ENCODE results near the gene TENM4.

TENM4 gene

GRCh38 chr11:78954261-78954660 lies 486.6 kb downstream of the TENM4 start:
- no peak for DNase-seq

DNA sequence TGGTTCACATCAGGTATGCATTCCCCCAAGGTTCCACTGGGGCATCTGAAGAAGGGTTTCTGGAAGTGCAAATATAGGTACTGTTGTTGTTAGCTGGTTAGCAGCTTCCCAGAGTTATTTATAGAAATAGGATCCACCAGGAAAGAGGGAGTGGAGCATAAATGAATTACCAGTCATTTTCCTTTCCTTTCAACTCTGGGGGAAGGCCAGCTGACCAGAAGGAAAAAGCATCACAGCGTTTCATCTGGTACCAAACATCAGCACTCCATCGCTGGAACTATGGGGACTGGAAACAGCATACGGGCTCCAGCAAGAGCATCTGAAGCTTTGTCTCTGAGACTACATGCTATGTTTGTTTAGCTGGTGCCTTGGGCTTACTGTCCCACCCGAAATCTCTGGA lies 487.9 kb downstream of the TENM4 start:
- no peak for DNase-seq

- DNase-seq: no peak
Observed at GRCh38 chr11:78952175-78952574, 488.7 kb downstream of the TENM4 start.

- no peak for DNase-seq
Observed at GRCh38 chr11:78949976-78950690, 490.7 kb downstream of the TENM4 start.

DNA sequence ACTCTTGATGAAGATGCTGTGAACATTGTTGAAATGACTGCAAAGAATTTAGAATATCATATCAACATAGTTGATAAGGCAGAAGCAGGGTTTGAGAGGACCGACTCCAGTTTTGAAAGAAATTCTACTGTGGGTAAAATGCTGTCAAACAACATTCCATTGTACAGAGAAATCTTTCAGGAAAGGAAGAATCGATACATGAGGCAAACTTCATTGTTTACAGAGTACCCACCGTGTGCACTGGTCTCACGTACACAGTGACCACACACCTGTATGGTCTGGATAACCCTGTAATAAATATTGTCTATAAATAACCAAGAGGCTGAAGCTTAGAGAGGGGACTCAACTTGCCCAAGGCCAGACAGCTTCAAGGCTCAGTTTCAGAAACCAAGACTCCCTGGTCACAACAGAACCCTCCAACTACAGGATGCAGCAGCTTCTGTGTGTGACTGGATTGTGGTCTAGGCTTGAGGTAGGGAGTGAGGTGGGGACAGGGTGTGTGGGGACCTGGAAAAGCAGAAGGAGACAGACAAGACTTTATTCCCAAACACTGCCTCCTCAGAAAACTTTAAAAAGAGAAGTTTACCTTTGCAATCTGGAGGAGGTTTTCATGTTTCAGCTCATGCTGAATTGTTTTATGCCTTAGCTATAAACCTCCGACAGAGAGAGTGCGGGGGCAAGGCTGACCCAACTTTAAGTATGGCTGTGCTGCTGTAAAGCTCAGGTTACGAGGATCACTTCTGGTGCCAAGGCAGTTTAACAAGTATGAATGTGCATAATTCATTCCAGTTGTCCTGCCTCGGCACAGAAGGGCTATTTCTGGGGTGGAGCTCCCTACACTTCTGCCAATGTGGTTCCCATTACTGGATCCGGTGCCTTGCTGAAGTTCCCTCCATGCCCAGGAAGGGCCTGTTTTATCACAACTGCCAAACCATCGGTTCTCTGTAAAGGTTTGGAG lies 493.6 kb downstream of the TENM4 start:
- peak; percentile 57 for DNase-seq

DNA sequence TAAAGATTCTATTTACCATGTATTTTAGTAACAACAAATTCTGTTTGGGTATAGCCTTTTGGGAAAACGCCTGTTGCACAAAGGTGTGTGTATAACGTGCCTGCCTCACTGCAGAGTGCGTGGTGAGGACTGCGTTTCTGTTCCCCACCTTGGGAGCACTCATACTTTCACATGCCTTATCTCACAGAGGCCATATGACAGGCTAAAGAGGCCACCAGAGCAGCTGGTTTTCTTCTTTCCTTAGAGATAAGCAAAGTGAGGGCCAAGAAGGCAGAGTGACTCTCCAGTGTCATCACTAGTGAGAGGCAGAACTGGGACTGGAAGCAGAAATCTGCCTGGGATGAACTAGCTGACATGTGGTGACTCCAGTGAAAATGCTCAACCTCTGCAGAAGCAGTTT lies 497.0 kb downstream of the TENM4 start:
- no peak for DNase-seq

DNA sequence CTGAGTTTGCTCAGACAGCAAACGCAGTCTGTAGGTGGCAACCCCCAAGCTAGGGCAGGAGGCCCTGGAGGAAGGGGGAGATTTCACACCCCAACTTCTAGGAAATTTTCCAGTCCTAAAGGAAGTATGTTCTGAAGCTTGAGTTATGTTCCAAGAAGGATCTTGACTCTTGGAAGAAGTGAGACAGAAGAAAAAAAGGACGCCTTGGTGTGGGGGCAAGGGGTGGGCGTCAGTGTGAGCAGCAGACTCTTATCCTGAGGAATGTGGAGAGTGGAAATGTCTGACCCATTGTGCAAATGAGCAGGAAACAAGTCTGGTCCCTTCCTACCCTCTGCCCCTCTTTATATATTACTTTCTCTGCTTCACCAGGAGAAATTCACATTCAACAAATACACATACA lies 497.7 kb downstream of the TENM4 start:
- no peak for DNase-seq

- no peak for DNase-seq
Observed at GRCh38 chr11:78941226-78941851, 499.5 kb downstream of the TENM4 start.

- no peak for DNase-seq
Observed at GRCh38 chr11:78940500-78941225, 500.2 kb downstream of the TENM4 start.

DNA sequence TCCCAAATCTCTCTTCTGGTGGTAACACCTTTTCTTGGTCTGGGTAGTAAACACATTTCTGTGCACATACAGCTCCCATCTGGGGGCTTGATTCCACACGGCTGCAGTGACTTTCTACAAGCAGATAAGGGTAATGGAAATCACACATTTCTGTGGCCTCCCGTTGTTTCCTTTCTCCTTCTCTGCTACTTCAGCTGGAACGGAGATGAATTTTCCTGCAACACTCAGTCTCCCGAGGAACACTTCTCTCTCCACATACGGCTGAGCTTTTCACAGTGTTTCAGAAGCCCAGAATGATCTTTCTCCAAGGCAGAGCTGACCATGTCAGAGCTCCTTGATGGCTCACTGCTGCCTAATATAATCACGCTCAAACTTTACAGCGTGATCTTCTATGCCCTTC lies 501.9 kb downstream of the TENM4 start:
- DNase-seq: no peak

DNA sequence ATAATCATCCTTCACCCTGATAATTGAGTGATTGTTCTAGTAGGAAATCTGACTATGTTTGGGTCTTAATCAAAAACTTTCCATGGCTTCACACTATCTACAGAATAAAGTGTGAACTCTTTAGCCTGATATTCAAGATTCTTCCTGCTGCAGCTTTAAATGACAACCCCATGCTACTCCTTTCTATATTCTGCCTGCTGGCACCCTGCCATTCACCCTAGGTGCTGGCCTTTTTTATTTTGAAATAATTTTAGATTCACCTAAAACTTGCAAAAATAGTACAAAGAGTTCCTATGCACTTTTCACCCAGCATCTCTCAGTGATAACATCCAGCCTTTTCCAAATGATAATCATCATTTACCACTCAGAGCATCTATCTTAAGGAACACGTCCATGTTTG lies 502.8 kb downstream of the TENM4 start:
- DNase-seq: no peak

- no peak for DNase-seq
Observed at GRCh38 chr11:78935398-78936068, 505.3 kb downstream of the TENM4 start.

DNA sequence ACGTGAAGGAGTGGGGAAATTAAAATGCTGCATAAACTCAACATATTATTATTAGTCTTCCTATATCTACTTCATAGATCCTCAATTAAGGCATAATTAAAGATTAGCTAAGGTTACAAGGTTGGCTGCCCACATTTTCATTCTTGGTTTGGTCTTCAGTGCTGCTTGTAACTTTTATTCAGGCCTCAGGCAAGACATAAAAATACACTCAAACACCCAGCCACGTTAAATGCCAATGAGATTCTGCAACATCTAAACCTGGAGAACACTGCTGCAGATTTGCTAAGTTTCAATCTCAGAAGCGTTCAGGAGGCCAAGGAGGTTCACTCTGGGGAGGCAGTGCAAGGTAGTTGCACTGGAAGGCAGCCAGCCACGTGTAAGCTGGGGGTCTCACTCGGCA lies 507.5 kb downstream of the TENM4 start:
- no peak for DNase-seq

GRCh38 chr11:78932757-78933156 lies 508.1 kb downstream of the TENM4 start:
- no peak for DNase-seq

DNA sequence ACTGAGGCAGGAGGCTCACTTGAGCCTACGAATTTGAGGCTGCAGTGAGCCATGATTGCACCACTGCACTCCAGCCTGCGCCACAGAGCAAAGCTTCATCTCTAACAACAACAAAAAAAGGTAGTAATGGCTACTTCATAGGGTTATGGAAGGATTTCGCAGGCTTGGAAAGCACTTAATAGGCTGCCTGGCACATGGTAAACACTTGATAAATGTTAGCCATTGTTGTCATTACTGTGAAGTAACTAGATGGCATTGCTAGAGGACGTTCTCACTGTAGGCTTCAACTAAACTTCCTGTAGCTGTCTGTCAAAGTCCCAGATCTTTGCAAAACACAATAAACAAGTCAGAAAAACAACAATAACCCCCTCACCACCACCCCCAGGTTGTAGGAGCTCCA lies 508.9 kb downstream of the TENM4 start:
- DNase-seq: no peak

DNA sequence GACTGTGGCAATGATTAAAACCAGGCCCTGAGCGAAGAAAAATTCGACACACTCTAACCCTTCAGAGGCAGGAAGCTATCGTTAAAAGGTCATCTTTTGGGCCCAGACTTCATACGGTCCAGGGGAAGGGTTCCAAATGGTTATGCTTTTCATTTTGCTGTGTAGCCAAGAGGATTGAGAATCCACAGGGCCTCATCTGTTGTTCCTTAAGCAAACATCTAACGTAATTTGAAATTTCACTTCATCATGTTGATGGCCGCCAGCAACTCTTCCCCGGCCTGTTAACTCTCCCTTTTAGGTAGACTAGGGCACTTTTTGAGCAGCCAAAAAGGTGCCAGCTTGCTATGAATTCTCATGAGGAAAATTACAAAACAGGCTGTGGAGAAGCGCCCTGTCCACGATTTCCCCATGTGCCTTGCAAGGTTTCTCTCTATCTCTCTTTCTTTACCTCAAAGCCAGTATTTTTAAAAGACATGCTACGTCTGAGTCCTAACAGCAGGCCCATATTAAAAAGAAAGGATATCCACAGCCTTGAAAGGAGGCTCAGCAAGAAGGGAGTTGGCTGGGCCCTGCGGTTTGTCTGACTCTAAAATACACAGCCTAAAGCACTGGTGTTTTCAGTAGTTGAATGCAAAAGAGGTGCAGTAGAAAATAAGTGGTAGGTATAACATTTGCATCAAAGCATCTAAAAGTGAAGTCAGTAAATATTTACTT lies 509.9 kb downstream of the TENM4 start:
- no peak for DNase-seq

DNA sequence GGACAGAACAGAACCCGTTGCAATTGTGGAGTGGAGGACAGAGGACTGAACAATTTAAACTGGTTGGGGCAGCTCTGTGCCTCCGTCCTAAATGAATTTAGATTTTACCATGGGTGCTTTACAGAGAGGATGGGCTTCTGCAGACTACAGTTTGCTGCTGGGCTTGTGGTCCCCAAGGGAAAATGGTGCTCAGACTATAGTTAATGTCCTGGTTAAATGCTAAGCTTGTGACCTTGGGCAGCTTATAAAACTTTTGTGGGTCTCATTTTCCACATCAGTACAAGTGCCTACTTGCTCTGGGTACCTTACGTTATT lies 511.0 kb downstream of the TENM4 start:
- no peak for DNase-seq

- no peak for DNase-seq
Observed at GRCh38 chr11:78929207-78929905, 511.5 kb downstream of the TENM4 start.

DNA sequence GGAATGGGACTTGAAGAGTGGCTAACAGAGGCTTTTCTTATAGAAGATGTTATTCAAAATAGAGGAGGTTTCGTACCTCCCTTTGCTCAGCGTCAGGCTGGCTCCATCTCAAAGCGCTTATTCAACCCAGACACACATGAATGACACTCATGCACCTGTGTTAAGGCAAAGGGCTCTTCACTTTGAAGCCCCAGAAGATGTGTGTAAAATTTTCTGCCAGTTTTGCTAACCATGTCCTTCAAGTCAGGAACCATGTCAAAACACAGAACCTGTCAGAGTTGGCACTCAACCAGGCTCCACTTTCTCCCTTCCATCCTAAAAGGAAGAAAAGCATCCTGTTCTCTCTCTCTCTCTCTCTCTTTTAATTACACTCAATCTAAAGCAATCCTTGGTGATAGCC lies 513.3 kb downstream of the TENM4 start:
- no peak for DNase-seq

DNA sequence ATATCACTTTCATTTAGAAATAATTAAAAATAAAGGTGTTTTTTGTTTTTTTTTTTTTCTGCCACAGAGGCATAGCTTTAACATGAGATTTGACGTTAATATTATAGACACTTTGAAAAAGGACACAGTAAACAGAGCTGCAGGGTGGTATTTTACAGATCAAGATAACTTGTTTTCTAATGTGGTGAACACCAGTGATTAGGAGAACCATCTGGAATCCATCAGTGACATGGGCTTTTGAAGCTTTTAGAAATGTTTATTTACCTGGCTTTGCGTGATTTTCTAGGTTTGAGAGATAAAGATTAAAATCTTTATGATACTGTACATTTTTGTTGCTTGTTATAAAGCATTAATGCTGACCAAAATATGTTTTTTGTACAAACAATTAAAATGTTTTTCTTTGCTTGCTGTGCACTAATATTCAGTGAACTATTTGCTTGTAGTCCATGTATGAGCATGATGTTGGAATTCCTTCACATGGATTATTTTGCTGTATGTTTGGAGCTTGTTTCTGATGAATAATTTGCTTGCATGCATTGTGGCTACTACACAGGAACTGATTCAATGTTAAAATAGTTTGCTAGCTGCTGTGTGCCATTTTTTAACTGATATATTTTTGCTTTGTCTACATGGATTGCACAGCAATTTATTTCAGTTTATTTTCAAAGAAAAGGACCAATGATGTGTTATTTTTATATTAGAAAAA lies 514.0 kb downstream of the TENM4 start:
- DNase-seq: peak; percentile 34

DNA sequence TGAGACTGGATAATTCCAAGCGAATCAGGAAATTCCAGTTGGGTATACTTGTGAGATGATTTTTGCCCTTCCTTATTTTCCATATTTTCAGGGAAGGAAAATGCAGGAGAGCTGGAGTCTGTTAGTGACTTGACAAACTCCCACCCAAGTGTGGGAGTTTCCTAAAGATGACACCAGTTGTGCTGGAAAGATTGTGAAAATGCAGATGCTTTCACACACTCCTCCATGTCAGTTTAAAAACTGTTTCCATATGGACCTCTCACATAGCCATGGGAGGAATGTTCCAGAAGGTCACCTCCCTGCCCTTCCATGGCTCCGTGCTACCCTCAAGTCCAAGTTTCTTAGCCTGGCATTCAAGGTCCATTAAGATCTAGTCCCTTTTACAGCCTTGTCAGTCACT lies 515.4 kb downstream of the TENM4 start:
- no peak for DNase-seq
